Liver (tissue), 3 donors: Measurements from ENCODE around the gene ELAVL3.

Experiments
- RXRA ChIP-seq, 2 donors: IDR thresholded peaks; 2 replicates each; pipeline ENCODE4 v1.6.1; 2017 to 2018; ENCODE audit warnings: antibody characterized with exemption in 2 of 2, mild to moderate bottlenecking in 1 of 2
- SP1 ChIP-seq: IDR thresholded peaks from 2 replicates; pipeline ENCODE4 v1.6.1; 2018; ENCODE audit warnings: antibody characterized with exemption, mild to moderate bottlenecking
- TAF1 ChIP-seq: conservative IDR thresholded peaks from 2 replicates; pipeline ENCODE4 v1.6.1; 2016; ENCODE audit warnings: antibody characterized with exemption, mild to moderate bottlenecking
- YY1 ChIP-seq: IDR thresholded peaks from 2 replicates; pipeline ENCODE4 v1.6.1; 2016; ENCODE audit warnings: antibody characterized with exemption, mild to moderate bottlenecking
- TF ChIP-seq, protein P1 (sequence below): fragments of 150-350 bp; IDR thresholded peaks from 2 replicates; pipeline ENCODE4 v1.5.1; 2017; ENCODE audit warnings: improper control_type of control experiment, low read depth, low read length; ENCODE audit not compliant: missing input control
- TF ChIP-seq, protein P2 (sequence below): IDR thresholded peaks from 2 replicates; pipeline ENCODE4 v1.6.1; 2016; ENCODE audit warnings: antibody characterized with exemption, mild to moderate bottlenecking
- TF ChIP-seq, protein P3 (sequence below): IDR thresholded peaks from 2 replicates; pipeline ENCODE4 v1.6.1; 2016; ENCODE audit warnings: antibody characterized with exemption
- donor health status: healthy.
- donor health status: healthy.

DNA sequence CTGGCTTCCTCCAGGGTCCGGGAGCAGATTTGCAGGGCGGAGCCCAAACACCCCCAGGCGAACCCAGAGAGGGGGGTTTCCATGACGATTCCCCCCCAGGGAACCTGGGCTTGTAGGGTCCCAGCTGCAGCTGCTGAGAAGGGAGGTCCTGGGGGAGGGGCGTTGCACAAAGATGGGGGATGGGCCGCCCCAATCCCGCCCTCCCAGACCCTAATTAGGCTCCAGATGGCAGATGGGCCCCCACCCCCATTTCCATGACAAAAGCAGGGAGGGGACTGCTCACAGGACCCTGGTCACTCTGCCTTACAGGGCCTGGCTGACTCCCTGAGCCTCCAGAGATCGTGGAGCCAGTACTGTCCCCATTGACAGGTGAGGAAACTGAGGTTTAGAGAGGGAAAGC is 15.2 kb downstream of the ELAVL3 start:
- TF ChIP-seq RXRA (IDR thresholded peaks at IDR 0.05) (no peak), SP1 (no peak), TAF1 (no peak), YY1 (no peak)
- TF ChIP-seq, protein P1, sequence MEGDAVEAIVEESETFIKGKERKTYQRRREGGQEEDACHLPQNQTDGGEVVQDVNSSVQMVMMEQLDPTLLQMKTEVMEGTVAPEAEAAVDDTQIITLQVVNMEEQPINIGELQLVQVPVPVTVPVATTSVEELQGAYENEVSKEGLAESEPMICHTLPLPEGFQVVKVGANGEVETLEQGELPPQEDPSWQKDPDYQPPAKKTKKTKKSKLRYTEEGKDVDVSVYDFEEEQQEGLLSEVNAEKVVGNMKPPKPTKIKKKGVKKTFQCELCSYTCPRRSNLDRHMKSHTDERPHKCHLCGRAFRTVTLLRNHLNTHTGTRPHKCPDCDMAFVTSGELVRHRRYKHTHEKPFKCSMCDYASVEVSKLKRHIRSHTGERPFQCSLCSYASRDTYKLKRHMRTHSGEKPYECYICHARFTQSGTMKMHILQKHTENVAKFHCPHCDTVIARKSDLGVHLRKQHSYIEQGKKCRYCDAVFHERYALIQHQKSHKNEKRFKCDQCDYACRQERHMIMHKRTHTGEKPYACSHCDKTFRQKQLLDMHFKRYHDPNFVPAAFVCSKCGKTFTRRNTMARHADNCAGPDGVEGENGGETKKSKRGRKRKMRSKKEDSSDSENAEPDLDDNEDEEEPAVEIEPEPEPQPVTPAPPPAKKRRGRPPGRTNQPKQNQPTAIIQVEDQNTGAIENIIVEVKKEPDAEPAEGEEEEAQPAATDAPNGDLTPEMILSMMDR, result no peak
- TF ChIP-seq, protein P2, sequence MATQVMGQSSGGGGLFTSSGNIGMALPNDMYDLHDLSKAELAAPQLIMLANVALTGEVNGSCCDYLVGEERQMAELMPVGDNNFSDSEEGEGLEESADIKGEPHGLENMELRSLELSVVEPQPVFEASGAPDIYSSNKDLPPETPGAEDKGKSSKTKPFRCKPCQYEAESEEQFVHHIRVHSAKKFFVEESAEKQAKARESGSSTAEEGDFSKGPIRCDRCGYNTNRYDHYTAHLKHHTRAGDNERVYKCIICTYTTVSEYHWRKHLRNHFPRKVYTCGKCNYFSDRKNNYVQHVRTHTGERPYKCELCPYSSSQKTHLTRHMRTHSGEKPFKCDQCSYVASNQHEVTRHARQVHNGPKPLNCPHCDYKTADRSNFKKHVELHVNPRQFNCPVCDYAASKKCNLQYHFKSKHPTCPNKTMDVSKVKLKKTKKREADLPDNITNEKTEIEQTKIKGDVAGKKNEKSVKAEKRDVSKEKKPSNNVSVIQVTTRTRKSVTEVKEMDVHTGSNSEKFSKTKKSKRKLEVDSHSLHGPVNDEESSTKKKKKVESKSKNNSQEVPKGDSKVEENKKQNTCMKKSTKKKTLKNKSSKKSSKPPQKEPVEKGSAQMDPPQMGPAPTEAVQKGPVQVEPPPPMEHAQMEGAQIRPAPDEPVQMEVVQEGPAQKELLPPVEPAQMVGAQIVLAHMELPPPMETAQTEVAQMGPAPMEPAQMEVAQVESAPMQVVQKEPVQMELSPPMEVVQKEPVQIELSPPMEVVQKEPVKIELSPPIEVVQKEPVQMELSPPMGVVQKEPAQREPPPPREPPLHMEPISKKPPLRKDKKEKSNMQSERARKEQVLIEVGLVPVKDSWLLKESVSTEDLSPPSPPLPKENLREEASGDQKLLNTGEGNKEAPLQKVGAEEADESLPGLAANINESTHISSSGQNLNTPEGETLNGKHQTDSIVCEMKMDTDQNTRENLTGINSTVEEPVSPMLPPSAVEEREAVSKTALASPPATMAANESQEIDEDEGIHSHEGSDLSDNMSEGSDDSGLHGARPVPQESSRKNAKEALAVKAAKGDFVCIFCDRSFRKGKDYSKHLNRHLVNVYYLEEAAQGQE, result no peak
- TF ChIP-seq, protein P3, sequence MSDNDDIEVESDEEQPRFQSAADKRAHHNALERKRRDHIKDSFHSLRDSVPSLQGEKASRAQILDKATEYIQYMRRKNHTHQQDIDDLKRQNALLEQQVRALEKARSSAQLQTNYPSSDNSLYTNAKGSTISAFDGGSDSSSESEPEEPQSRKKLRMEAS, result no peak
